Activated naive CD8-positive, alpha-beta T cell treated with anti-CD3 and anti-CD28 coated beads, Interleukin-2, amount 10 ng/mL, durations not matched to agents 7 days and 5 days (primary cell): ENCODE data around the gene ACTBL2. TPM values are rescaled to one million over a fixed set of nuclear protein-coding genes. Genes with fewer than 3 reads are reported as not detected.

Experiments
- ATAC-seq: fragments of 150-1000 bp; cut with Tn5 transposase; one replicate; pipeline ENCODE4 v1.10.0; 2021; ENCODE audit warnings: low read depth, moderate library complexity
- POLR2A ChIA-PET: fragments of 350-600 bp; sonication (Branson Sonifier 250); formaldehyde crosslinking; loops from one replicate; lab custom pipeline; 2021; ENCODE audit warnings: antibody characterized with exemption; lab: Charles Lee
- DNase-seq: peaks from one replicate; pipeline ENCODE4 v3.0.0; 2021
- H3K27ac Mint-ChIP-seq: one replicate; pipeline ENCODE4 v1.8.0; 2022; ENCODE audit warnings: mild to moderate bottlenecking, mixed read lengths
- H3K27me3 Mint-ChIP-seq: one replicate; pipeline ENCODE4 v1.8.0; 2022; ENCODE audit warnings: mild to moderate bottlenecking, moderate library complexity, mixed read lengths
- H3K36me3 Mint-ChIP-seq: one replicate; pipeline ENCODE4 v1.8.0; 2021; ENCODE audit warnings: mild to moderate bottlenecking, mixed read lengths
- H3K4me1 Mint-ChIP-seq: one replicate; pipeline ENCODE4 v1.8.0; 2021; ENCODE audit warnings: mixed read lengths
- H3K4me3 Mint-ChIP-seq: one replicate; pipeline ENCODE4 v1.8.0; 2022; ENCODE audit warnings: mild to moderate bottlenecking, moderate library complexity, mixed read lengths
- H3K9me3 Mint-ChIP-seq: one replicate; pipeline ENCODE4 v1.8.0; 2021; ENCODE audit warnings: mixed read lengths
- total RNA-seq, 2 experiments: library from RNA; stranded (reverse); gene quantifications; one replicate each; pipeline ENCODE4 v1.2.3, GENCODE V29; 2021

ACTBL2 gene
- total RNA-seq, 2 experiments from 2014 or later = not detected

DNA sequence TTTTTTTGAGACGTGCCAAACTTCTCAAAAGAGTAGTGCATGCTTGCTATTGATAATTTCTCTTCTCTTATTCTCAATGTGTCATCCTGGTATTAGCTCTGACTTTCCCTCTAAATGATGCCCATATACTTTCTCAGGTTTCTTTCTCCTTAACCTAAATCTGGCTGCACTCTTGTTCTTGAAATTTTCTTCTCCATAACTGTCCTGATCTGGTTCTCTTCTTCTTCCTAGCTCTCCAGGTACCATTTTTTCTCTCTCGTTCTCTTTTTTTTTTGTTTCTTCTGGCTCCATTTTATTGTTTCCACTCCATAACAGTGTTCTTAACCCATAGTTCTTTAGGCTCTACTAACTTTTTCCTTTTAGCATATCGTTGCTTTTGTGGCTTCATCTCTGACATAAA is 47.9 kb downstream of the ACTBL2 start:
- Mint-ChIP-seq H3K4me3 (no peak overlapping the region), H3K27ac (no peak overlapping the region), H3K4me1 (no peaks in the 10 kb centered on the region), H3K27me3 (peaks cover 11% of the 10 kb centered on the region), H3K9me3 (no peaks in the 10 kb centered on the region), H3K36me3 (no peaks in the 10 kb centered on the region)
- no peak for ATAC-seq
- POLR2A ChIA-PET = no interaction called here
- DNase-seq = no peak

GRCh38 chr5:57434227-57434640 is 48.4 kb downstream of the ACTBL2 start:
- POLR2A ChIA-PET = no interaction called here
- DNase-seq = no peak
- Mint-ChIP-seq H3K4me3 (no peak overlapping the region), H3K4me1 (no peaks in the 10 kb centered on the region), H3K27me3 (peaks cover 11% of the 10 kb centered on the region), H3K9me3 (no peaks in the 10 kb centered on the region), H3K27ac (no peak overlapping the region), H3K36me3 (no peaks in the 10 kb centered on the region)
- no peak for ATAC-seq

GRCh38 chr5:57432876-57433275 is 49.7 kb downstream of the ACTBL2 start:
- H3K27ac Mint-ChIP-seq = no peak overlapping the region
- DNase-seq (no peak), ATAC-seq (no peak)
- peaks cover 11% of the 10 kb centered on the region for H3K27me3 Mint-ChIP-seq
- H3K9me3 Mint-ChIP-seq = no peaks in the 10 kb centered on the region
- POLR2A ChIA-PET = no interaction called here
- no peaks in the 10 kb centered on the region for H3K4me1 Mint-ChIP-seq
- no peak overlapping the region for H3K4me3 Mint-ChIP-seq
- no peaks in the 10 kb centered on the region for H3K36me3 Mint-ChIP-seq

DNA sequence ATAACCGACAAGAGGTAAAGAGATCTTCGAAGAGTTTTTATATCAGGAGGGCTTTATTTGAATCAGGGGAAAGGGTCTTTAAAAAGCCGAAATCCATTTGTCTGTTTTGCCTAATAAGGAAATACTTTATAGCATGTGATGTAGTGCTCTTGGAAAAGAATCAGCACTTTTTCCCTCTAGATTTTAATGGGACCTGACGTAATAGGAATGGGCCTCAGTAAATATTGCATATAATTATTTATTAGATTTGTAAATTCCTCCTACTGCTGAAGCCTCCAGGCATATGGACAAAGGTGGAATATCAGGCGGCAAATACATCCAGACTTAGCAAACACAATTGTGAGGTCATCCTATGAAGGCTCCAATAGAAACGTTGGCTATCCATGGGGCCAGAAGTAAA is 50.9 kb downstream of the ACTBL2 start:
- Mint-ChIP-seq H3K27ac (no peak overlapping the region), H3K9me3 (no peaks in the 10 kb centered on the region), H3K27me3 (peaks cover 11% of the 10 kb centered on the region), H3K4me3 (no peak overlapping the region), H3K4me1 (no peaks in the 10 kb centered on the region), H3K36me3 (no peaks in the 10 kb centered on the region)
- DNase-seq = no peak
- ATAC-seq = no peak
- POLR2A ChIA-PET = no interaction called here
